Kidney tubule cell (primary cell): ENCODE measurements around the gene LHFPL3.
A peak's percentile ranks its signal among the peaks of the same experiment; 100 is the strongest.

Experiments
- DNase-seq: peaks from one replicate; pipeline ENCODE4 v3.0.0-alpha.2; 2018; ENCODE audit warnings: low spot score

The LHFPL3 gene

DNA sequence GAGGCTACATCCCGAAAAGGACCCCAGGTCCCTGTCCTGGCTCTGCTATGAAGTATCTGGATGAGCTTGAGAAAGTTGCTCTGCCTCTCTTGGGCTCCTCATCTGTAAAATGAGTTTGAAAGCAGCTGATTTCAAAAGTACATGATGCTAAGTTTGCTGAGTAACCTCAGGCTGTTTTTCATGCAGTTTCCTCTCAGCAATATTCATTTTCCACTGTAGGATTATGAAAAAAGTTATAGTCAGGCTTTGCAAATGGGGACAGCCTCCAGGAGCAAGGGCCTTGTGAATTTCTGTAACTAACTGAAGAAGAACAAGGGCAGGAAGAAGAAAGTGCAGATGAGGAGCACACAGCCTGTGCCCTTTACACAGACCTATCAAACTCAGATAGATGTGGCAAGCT, 518.3 kb downstream of the LHFPL3 start:
- no peak for DNase-seq

DNA sequence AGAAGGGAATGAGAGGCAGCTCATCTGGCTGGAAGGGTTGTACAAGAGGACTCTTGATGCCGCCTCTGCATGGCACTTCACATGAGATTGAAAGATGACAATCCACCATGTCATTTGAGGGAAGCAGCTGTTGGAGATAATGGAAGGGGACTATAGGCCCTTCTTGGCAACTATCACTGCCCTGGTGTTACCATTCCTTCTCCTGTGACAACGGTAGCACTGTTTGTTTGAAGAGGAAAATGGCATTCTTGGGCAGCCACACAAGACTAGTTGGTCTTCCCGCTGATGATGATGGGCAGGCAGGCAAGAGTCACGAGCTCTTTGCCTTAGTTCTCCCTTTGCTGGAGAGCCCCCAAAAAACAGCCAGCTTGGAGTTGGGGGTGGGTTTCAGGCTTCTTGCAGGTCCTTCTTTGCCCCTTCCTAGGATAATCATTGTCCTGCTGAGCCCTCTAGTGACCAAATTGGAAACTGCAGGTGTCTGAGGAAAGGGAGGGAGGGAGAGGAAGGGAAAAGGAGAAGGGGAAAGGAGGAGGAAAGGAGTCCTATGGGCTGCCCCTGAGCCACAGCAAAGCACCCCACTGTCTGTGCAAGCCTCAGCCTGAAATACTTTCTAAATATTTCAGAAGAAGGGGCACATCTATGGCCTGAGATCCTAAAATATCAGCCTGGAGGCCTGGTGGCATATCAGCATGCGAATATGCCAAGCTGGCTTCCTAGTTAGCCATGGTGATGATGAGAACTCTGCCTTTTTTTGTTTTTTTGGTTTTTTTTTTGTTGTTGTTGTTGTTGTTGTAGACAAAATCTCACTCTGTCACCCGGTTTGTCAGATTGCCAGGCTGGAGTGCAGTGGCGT, 520.0 kb downstream of the LHFPL3 start:
- peak; percentile 49 for DNase-seq

DNA sequence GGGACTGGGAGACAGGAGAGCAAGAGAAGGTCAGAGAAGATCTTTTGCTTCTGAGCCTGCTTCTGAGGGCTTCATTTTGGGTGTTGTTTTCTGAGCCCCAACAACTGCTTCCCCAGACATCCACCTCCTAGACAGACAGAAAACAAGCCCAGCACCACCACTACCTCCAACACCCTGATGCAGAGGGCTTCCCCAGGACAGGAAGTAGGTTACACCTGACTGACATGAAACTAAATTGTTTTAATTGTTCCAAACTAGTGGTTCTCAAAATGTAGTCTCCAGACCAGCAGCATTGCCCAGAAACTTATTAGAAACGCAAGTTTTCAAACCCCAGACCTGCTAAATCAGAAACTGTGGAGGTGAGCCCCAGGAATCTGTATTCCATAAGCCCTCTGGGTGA, 522.0 kb downstream of the LHFPL3 start:
- DNase-seq = no peak

DNA sequence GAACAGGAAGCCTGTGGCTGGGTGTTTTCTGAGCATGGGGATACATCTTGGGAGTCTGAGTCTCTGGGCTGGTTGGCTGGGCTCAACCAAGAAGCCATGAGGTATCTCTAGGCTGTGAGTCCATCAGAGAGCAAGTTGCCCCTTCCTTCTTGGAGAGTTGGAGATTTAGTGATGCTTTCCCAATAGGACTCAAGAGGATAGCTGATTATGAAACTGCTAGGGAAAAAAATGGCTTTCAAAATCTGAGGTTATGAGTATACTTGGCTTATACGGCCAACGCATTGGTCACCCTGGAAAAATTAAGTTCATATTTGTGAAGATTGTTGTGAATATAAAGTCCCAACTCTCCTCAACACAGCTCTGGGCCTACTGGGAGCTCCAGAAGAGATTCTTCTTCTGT, 522.9 kb downstream of the LHFPL3 start:
- DNase-seq = no peak

DNA sequence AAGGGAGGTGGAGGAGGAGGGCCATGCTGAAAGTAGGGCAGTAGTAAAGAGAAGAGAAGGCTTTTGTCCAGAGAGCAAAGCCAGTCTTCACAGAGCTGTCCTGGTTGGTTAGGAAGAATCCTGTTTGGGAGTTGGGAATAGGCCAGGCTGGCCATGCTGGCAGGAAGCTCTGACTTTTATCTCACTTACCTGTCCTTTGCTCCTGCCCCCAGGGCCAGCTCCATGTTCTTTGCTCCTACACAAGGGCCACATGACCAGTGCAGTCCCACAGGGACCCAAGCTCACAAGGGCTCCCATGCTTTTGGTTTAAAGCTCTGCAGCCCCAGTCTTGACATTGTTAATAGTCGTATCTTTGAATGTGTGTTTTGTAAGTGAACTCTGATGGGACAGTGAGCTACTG, 524.0 kb downstream of the LHFPL3 start:
- no peak for DNase-seq

DNA sequence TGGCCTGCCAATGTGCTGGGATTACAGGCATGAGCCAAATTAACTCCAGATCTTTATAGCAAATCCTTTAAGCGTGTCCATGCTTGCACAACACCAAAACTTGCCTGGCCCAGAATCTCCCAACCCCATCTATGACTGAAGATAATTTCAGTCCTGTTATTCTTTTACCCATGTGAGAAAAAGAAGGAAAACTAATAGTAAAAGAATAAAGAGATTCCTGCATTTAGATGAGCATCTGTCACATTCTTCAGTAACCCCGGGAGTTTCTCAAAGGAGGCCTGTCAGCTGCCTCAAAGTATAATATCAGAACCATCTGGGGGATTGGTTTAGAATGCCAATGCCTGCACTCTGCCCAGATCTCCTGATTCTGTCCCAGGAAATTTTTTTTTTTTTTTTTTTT, 527.5 kb downstream of the LHFPL3 start:
- peak; percentile 61 for DNase-seq

DNA sequence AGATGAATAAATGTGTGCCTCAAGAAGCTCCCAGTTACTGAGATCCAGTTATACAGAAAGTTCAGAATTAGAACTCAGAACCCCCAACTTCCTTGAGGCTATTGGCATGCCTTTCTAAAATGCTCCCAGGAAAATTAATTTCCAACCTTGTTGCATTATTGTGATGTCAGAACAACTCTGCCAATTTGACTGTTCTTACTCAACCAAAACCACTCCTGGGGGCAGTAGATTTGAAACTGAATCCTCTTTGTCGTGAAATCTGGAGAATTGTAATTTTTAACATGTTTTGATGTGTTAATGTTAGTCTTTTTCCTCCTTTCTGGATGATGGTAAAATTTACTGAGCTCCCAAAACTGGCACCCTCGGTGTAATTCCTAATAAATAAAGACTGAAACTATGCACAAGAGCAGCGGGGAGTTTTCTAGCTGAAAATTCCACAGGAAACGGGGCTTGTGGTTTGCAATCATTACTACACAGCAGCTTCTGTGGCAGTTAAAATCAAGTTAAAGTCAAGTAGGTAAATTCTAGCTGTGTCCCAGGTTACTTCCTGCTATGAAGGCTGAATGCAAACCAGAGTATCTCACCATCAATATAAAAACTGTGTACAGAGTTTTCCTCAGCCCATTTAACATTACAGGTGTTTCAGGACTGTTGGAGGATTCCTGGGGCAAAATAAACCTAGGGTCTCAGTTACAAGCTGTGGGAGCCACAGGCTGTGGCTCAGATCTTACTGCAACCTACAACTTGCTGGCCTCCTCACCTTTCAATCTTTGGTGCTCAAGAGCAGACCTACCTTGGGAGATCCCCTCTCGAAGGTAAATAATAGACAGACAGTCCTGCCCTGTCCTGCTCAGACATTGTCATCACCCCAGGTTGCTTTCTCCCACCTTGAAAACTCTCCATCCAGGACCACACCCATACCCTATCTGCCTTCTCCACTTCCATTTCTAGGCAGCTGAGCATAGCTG, 529.3 kb downstream of the LHFPL3 start:
- peak; percentile 20 for DNase-seq

DNA sequence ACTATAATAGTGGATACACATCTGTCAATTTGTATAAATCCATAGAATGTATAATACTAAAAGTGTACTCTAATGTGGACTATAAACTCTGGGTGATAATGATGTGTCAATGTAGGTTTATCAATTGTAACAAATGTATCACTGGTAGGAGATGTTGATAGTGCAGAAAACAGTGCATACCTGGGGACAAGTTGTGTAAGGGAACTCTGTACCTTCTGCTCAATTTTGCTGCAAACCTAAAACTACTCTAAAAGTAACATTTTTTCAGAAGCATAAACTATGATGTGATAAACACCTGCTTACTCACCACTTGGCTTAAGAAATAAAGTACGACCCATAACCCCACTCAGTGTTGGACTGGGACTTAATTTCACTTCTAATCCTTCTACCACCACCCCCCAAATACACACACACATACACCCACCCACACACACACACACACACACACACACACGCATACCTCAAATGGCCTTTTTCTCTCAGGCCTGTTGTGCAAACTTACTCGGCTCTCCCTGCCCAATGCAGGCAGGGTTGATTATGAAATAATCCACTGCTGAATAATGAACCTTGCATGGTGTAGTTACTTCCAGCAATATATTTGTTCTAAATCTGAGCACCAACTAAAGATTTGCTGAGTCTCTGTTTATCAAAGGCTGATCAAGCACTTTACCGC, 531.5 kb downstream of the LHFPL3 start:
- no peak for DNase-seq

DNA sequence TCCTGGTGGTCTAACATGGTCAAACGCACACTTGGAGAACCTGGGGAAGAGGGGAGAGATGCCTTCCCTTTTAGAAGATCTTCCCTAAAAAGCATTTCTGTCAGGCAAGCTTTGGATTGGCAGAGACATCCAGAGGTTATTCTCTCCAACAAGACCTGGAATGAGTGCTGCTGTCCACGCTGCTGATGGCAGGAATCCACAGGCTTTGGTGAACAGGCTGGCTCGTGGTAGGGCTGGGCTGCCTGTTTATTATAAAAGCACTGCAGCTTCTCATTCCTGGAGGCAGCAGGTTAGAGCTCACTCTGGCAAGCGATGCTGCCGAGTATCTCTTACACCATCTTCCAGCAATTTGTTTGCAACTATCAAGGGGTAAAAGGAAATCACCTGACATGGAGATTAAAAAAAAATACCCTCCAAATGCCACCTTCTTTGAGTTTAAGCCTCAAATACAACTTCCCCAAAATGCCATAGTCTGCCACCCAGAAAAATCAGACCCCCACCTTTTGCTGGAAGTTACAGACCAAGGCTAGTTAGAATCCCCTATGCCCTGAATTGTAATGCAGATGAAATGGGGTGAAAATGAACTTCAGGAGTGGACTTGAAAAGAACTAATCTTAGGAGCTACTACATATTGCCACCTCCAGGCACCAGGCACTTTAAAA, 533.5 kb downstream of the LHFPL3 start:
- DNase-seq = no peak

DNA sequence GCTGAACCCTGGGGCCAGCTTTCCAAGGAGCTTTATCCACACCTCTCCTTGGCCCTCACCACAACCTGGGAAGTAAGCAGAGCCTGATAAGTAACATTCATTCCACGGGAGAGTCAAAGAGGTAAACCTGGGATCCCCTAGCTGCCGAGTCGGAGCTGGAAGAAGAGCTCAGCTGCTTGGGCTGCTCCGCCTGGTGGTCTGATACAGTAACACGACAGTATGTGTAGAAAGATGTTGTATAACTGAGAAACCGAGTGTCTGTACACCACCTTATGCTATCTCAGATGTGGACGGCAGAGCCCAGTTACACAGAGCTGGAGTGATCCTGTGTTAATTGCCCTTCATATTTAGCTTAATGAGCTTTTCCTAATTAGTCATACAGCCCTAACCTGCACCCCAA, 534.3 kb downstream of the LHFPL3 start:
- no peak for DNase-seq

DNA sequence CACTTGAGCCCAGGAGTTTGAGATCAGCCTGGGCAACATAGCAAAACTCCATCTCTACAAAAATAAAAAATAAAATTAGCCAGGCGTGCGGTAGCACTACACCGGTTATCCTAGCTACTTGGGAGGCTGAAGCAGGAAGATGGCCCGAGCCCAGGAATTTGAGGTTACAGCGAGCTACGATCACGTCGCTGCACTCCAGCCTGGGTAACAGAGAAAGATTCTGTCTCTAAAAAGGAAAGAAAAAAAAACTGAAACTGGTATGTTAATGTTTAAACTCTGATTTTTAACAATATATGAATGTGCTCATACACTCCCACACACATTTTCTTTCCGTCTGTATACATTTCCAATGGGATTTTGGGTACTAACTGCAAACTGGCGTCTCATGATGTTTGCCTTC, 545.0 kb downstream of the LHFPL3 start:
- DNase-seq = peak; percentile 30

DNA sequence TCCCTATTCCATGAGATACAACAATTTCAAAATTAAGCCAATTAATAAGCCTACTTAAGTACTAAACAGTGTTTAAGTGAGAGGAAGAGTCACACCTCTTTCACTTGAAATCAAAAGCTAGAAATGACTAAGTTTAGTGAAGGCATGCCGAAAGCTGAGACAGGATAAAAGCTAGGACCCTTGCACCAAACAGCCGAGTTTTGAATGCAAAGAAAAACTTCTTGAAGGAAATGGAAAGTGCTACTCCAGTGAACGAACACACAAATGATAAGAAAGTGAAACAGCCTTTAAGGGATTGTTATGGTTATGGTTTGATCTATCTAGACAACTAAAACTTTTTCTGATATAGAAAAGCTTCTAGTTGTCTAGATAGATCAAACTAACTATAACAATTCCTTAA, 550.2 kb downstream of the LHFPL3 start:
- DNase-seq = no peak

DNA sequence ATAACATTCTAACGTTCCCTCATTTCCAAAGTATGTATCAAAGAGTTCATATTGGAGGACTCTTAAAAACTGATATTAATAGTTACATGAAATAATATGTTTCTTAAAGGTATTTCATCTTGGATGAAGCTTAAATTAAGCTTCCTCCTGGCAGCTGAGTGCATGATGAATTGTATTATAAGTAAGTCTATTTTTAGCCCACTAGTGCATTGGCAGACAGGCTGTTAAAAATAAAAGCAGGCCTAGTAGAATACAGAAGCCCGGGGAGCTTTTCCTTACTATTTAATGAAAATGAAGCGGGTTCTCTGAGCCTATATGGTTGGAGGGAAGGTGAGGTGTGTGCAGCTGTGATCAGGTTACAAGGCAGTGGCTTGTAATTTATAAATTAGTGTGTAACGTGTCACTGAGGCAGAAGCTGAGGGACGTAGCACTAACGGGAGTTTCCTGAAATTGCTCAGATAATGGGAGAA, 554.9 kb downstream of the LHFPL3 start:
- peak; percentile 11 for DNase-seq

DNA sequence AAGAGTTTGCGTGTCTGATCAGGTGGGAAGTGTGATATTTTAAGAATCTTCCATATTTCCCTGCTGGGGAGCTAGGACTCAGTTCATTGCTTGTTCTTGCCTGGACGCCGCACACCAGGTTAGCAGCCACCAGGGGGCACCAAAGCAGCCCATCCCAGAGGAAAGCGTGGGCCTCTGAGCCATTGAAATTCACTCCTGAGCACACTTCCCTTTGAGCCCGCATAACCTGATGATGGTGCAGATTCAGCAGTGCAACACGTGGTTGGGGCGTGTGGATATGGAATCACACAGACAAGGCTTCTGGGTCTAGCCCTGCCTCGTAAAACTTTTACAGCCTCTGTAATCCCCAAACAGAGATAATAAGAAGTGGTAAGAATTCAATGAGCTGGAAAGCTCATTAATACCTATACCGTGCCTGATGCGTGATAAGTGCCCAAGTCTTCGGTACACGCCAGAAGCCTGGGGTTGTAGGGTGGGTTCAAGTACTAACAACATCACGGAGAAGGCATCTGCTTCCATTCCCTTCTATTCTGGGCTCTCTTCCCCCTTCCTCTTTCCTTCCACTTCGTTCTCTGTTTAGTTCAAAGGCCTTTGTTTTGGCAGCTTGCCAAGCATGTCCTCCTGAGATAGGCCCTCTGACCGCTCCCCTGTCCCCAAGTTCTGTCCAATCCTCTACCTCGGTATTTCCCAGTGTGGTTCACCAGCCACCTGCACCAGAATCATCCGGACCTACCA, 555.5 kb downstream of the LHFPL3 start:
- DNase-seq = peak; percentile 91

DNA sequence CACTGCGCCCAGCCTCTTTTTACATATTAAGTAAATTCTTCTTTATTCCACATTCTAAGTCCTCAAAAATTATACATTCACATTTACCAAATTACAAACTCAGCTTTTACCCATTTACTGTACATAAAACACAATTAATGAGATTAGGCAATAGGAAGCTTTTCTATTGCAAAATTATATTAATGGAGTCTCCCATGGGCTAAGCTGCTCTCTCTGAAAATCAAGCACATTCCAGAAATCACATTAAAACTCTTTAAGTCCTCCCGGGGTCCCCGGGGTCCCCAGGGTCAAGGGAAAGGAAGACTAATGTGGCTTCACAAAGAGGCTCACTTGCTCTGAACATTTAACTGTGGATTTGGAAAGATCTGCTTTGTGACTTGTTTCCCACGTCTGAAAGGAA, 558.2 kb downstream of the LHFPL3 start:
- no peak for DNase-seq

DNA sequence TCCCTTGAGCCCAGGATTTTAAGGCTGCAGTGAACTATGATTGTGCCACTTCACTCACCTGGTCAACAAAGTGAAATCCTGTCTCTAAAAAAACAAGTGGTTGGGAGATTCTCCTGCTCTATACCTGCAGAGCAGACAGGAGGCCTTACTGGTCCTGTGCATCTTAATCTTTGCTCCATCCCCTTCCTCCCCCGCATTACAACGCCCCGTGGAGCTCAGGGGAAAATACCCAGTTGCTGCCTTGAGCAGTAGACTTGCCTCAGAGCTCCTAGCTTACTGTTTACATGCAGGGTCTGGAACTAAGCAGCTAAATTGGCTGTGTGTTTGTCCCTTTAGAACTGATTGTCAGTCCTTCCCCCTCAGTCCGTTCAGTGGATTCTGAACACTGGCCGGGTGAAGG, 561.8 kb downstream of the LHFPL3 start:
- no peak for DNase-seq

DNA sequence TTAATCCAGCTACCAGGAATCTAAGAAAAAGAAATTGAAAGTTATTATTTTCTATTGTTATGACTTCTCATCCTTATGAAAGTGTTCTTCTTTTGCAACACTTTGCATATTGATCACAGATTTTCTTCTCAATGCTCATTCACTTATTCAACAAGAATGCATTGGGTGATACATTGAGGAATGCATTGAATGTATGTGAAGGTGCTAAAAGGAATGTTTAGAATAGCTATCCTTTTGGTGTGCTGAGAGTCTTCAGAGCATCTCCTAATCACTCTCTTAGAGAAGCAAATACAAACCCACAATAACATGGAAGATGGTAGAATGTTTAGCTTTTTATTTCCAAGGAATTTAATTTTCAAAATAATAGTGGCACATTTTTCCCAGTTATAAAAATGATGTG, 563.5 kb downstream of the LHFPL3 start:
- no peak for DNase-seq

DNA sequence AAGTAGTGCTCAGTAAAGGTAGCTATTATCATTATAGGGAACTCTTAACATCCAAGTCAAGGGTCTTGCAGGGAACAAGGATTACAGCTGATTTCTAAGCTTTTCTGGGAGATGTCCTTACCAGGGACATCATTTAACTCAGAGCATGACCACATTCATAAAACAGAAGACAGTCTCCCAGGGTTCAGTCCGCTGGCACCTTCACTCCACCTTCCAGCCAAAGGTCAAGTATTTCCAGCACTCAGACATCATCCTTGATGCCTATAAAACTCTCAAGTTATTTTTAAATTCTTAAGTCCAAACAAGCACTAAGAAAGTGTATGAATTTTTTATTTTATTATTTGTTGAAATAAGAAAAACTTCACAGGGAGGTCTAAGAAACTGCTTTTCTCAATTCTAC, 565.9 kb downstream of the LHFPL3 start:
- DNase-seq = no peak

DNA sequence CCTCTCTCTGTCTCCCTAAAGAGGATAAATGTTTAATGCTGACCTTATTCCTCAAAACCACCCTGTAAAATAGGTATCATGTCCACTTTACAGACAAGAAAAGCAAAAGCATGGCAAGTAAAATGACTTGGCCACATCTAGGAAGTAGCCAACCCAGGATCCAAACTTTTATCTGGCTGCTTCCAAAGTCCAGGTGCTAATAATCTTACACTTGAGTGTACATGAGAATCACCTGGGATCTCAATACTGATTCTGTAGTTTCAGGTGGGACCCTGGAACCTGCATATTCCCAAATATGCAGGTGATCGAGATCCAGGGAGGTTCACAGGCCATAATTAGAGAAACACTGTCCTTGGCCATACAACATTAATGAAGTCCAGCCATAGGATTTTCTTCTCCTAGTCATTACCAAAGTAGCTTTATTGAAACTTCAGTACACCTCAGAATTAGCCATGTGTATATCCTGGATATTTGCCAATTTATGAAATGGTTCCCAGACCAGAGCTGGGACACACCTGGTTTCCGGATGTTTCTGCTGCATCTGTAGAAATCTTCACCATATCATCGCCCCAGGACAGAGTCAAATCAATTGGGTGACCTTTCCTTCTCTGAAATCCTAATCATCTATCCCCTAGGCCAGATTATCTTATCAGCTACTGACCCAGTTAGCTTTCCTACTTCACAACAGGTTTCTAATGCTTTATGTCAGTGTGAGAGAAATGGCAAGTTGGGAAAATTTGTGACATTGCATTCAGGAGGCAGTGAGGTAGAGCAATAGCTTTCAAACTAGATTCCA, 566.5 kb downstream of the LHFPL3 start:
- DNase-seq = no peak

DNA sequence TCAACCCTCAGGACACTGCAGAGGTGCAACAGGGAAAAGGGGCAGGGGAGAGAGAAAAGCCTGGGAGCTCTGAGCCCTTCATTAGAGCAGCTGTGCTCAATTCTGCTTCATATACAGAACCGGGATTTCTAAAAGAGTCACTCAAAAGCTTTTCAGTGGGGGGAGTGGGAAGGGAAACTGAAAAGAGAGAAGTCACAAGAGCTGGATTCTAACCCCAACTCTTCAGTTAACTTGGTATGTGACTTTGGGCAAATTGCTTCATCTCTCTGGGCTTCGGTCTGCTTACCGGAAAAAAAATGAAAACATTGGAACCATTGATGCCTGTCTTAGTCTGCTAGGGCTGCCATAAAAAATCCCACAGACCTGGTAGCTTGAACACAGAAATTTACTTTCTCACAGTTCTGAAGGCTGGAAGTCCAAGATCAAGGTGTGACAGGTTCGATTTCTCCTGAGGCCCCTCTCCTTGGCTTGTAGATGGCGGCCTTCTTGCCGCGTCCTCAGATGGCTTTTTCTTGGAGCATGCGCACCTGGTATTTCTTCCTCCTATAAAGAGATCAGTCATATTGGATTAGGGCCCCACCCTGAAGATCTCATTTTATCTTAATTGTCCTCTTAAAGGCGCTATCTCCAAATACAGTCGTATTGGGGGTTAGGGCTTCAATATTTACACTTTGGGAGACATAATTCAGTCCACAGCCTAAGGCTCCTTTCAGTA, 567.3 kb downstream of the LHFPL3 start:
- DNase-seq = no peak
